Measurements from ENCODE around the gene FAM187B.

FAM187B gene

GRCh38 chr19:35223862-35224505 lies 4.6 kb downstream of the FAM187B start:
- no peak for TF ChIP-seq REST (IDR thresholded peaks at IDR 0.05; ENCODE audit: insufficient read depth in 1 of 2, low read depth in 2 of 2, low read length in 2 of 2)
- no peak for TF ChIP-seq FOXP2 (optimal IDR thresholded peaks at IDR 0.05; ENCODE audit: borderline replicate concordance, extremely low read depth, extremely low read length, insufficient read depth)
- no peak for TF ChIP-seq POLR2AphosphoS5 (IDR thresholded peaks at IDR 0.05; ENCODE audit: low read depth, low read length)
- TF ChIP-seq SIN3A (IDR thresholded peaks at IDR 0.05; ENCODE audit: borderline replicate concordance, insufficient read depth, low read length) = no peak
- no peak for TF ChIP-seq TAF1 (IDR thresholded peaks at IDR 0.05; ENCODE audit: borderline replicate concordance, insufficient read depth, low read length)

GRCh38 chr19:35223084-35223790 lies 5.3 kb downstream of the FAM187B start:
- no peak for TF ChIP-seq TAF1 (IDR thresholded peaks at IDR 0.05; ENCODE audit: borderline replicate concordance, insufficient read depth, low read length)
- no peak for TF ChIP-seq REST (IDR thresholded peaks at IDR 0.05; ENCODE audit: insufficient read depth in 1 of 2, low read depth in 2 of 2, low read length in 2 of 2)
- TF ChIP-seq SIN3A (IDR thresholded peaks at IDR 0.05; ENCODE audit: borderline replicate concordance, insufficient read depth, low read length) = no peak
- no peak for TF ChIP-seq FOXP2 (optimal IDR thresholded peaks at IDR 0.05; ENCODE audit: borderline replicate concordance, extremely low read depth, extremely low read length, insufficient read depth)
- TF ChIP-seq POLR2AphosphoS5 (IDR thresholded peaks at IDR 0.05; ENCODE audit: low read depth, low read length) = no peak

DNA sequence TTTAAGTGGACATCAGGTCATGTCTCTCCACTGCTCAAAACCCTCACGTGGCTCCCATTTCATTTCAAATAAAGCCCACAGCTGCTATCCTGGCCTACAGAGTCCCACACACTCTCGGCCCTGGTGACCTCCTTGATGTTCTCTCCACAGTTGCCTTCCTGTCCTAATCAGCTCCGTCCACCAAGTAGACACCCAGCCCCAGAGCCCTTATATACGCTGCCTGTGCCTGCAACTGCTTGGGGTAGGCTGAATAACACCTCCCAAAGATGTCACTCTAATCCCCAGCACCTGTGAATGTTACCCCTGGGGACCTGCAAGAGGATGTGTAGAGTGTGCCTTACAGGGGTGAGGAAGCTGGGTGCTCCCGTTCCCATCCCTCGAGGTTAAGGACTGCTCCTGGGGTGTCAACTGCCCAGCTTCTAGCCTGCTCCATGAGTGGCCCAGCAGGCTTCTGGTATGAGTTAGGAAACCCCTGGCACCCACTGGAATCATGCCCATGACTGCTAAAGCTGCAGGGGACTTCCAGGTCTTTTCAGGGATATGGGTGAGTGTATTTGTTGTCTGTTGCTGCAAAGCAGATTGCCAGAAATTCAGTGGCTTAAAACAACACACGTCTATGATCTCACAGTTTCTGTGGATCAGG lies 6.0 kb downstream of the FAM187B start:
- no peak for TF ChIP-seq TAF1 (IDR thresholded peaks at IDR 0.05; ENCODE audit: borderline replicate concordance, insufficient read depth, low read length)
- no peak for TF ChIP-seq REST (IDR thresholded peaks at IDR 0.05; ENCODE audit: insufficient read depth in 1 of 2, low read depth in 2 of 2, low read length in 2 of 2)
- TF ChIP-seq FOXP2 (optimal IDR thresholded peaks at IDR 0.05; ENCODE audit: borderline replicate concordance, extremely low read depth, extremely low read length, insufficient read depth) = no peak
- no peak for TF ChIP-seq POLR2AphosphoS5 (IDR thresholded peaks at IDR 0.05; ENCODE audit: low read depth, low read length)
- no peak for TF ChIP-seq SIN3A (IDR thresholded peaks at IDR 0.05; ENCODE audit: borderline replicate concordance, insufficient read depth, low read length)

DNA sequence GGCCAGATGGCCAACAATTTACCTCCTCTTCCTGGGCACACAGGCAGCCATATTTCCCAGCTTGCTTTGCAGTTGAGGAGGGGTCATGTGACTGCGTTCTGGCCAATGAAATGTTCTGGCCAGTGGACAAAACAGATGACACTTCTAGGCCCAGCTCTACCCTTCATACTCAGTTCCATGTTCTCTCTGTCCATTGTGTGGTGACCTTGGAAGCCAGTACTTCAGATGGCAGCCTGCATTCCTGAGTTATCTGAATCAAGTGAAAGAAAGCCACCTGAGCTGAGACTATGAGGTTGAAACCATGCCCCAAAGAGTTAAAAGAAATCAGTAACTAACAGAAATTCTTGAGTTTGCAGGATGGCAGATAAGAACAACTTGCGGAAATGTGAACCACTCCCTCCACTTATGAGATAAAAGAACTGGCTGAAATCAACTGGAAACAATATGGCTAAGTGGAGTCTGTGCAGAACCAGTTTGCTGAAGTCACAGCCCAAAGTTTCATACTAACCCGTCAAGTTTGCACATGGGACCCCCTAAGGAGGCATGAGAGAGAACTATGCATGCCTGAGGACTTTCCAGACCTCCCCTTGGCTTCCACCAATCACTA lies 8.1 kb downstream of the FAM187B start:
- TF ChIP-seq TAF1 (IDR thresholded peaks at IDR 0.05; ENCODE audit: borderline replicate concordance, insufficient read depth, low read length) (no peak), FOXP2 (optimal IDR thresholded peaks at IDR 0.05; ENCODE audit: borderline replicate concordance, extremely low read depth, extremely low read length, insufficient read depth) (no peak), POLR2AphosphoS5 (IDR thresholded peaks at IDR 0.05; ENCODE audit: low read depth, low read length) (no peak), REST (IDR thresholded peaks at IDR 0.05; ENCODE audit: insufficient read depth in 1 of 2, low read depth in 2 of 2, low read length in 2 of 2) (no peak), SIN3A (IDR thresholded peaks at IDR 0.05; ENCODE audit: borderline replicate concordance, insufficient read depth, low read length) (no peak)
